ENCODE data around the gene PHLDA1. TPM values are rescaled to one million over a fixed set of nuclear protein-coding genes. Genes with fewer than 3 reads are reported as not detected.

Gene PHLDA1
- total and polyA plus RNA-seq, 2 of the 4 experiments (the other 2 are of a cell fraction): 27.8 to 32.4 TPM

- TF ChIP-seq ELK1 (IDR thresholded peaks at IDR 0.05; ENCODE audit: borderline replicate concordance, low read depth, low read length): no peak
These were observed 11.3 kb downstream of the PHLDA1 start (continued) for GRCh38 chr12:76020281-76020680.

GRCh38 chr12:76018672-76019071 is 12.9 kb downstream of the PHLDA1 start:
- Histone ChIP-seq H2BK120ac (ENCODE audit: low read depth, low read length) (peak overlapping the region; percentile 86), H3K18ac (ENCODE audit: low read depth, low read length) (peak overlapping the region; percentile 6; the same call in 1 of the 2 replicates), H2BK15ac (ENCODE audit: low read depth, low read length) (peak overlapping the region; percentile 51; the same call in 2 of the 3 replicates), H3K14ac (replicated peaks; ENCODE audit: low read depth, low read length) (peak overlapping the region; percentile 24), H3K56ac (ENCODE audit: extremely low read depth, insufficient read depth, low read length) (peak overlapping the region; percentile 32), H2BK5ac (ENCODE audit: low read depth, low read length, poor library complexity, severe bottlenecking) (peak overlapping the region; percentile 20), H3K4ac (ENCODE audit: low read depth, low read length) (peak overlapping the region; percentile 75; the same call in 1 of the 2 replicates), H3K4me1 (ENCODE audit: control insufficient read depth, insufficient read depth, low read length) (peaks cover 18% of the 10 kb centered on the region), H3K9me1 (ENCODE audit: insufficient read depth, low read length) (peaks cover 8% of the 10 kb centered on the region; the same call in 1 of the 2 replicates), H3K4me2 (ENCODE audit: low read depth, low read length) (no peak overlapping the region), H3K27ac (ENCODE audit: insufficient read depth, low read length) (no peak overlapping the region; the same call in 1 of the 2 replicates), H3K9ac (ENCODE audit: low read depth, low read length) (no peak overlapping the region), H4K91ac (ENCODE audit: insufficient read depth, low read depth, low read length) (peak overlapping the region; percentile 57), H3K79me1 (ENCODE audit: low read depth in 1 of 2, low read length in 2 of 2) (peaks cover 0 to 22% of the 10 kb centered on the region in 2 experiments), H3K4me3 (ENCODE audit: insufficient read depth, low read depth, low read length) (no peak overlapping the region), H2AK9ac (replicated peaks; ENCODE audit: low read depth, low read length, poor library complexity) (no peak overlapping the region), H3K36me3 (ENCODE audit: control insufficient read depth, insufficient read depth, low read length) (no peaks in the 10 kb centered on the region), H2BK20ac (ENCODE audit: low read depth, low read length) (peak overlapping the region; percentile 86), H4K5ac (ENCODE audit: low read depth, low read length) (peak overlapping the region; percentile 27; the same call in 1 of the 2 replicates), H3K9me3 (ENCODE audit: control insufficient read depth, insufficient read depth, low read length) (no peaks in the 10 kb centered on the region), H4K20me1 (ENCODE audit: insufficient read depth, low read length) (no peaks in the 10 kb centered on the region), H2AFZ (replicated peaks; ENCODE audit: low read length, poor library complexity) (no peak overlapping the region), H4K8ac (ENCODE audit: low read depth in 2 of 2, low read length in 2 of 2) (peak overlapping the region; percentile 1 to 52), H3K27me3 (ENCODE audit: control insufficient read depth, insufficient read depth, low read length) (no peaks in the 10 kb centered on the region), H3K23ac (ENCODE audit: low read depth, low read length) (peak overlapping the region; percentile 39; the same call in 1 of the 2 replicates), H2AK5ac (ENCODE audit: low read depth, low read length) (peak overlapping the region; percentile 55)
- ChIA-PET CTCF (interaction anchor here (0.7 kb wide), 1 partner anchor 367 kb away, joined by 4 read pairs; no protein-coding TSS in a partner anchor), POLR2A (ENCODE audit: unreplicated experiment) (no interaction called here)
- in situ Hi-C loops (cut with MboI; ENCODE audit: low sequenced_read_pairs): no loop called here
- intact Hi-C loops (cut with micrococcal nuclease): no loop called here
- TF ChIP-seq RAD21 (IDR thresholded peaks at IDR 0.05; ENCODE audit: low read length) (no peak), MAZ (IDR thresholded peaks at IDR 0.05; ENCODE audit: borderline replicate concordance, low read depth, low read length) (no peak), ELK1 (IDR thresholded peaks at IDR 0.05; ENCODE audit: borderline replicate concordance, low read depth, low read length) (no peak), SMC3 (IDR thresholded peaks at IDR 0.05; ENCODE audit: low read depth, low read length) (no peak), BHLHE40 (IDR thresholded peaks at IDR 0.05; ENCODE audit: low read depth, low read length) (no peak), MAFK (IDR thresholded peaks at IDR 0.05; ENCODE audit: low read depth, low read length) (no peak), POLR2A (IDR thresholded peaks at IDR 0.05; ENCODE audit: low read depth, low read length) (no peak), NFE2L2 (IDR thresholded peaks at IDR 0.05; ENCODE audit: low read depth, low read length) (no peak), CTCF (conservative IDR thresholded peaks at IDR 0.05; ENCODE audit: low read depth, low read length) (no peak), CEBPB (IDR thresholded peaks at IDR 0.05; ENCODE audit: low read depth, low read length) (no peak), RFX5 (IDR thresholded peaks at IDR 0.05; ENCODE audit: low read depth, low read length) (no peak)
- no CpG with 5 or more reads among the region's 1 CpG for WGBS, 2 experiments (ENCODE audit: extremely low coverage in 2 of 2, insufficient read length in 1 of 2)
- dilution Hi-C loops (cut with HindIII; ENCODE audit: low sequenced_read_pairs, unreplicated experiment): no loop called here
- BruUV-seq (replicated peaks): no TSS peak
- DNase-seq (no peak), ATAC-seq (ENCODE audit: low read depth) (no peak)
